K562 (cell line): Measurements from ENCODE around the gene FAM114A2. TPM values are rescaled to one million over a fixed set of nuclear protein-coding genes. Genes with fewer than 3 reads are reported as not detected.

Source experiments
- ATF1 ChIP-seq, 2 experiments: fragments of 450-650 bp in 1 of 2; IDR thresholded peaks; 2 replicates each; pipeline ENCODE4 v1.6.1; 2016; ENCODE audit warnings: missing compliant biosample characterization in 1 of 2, missing genetic modification characterization in 1 of 2
- CBFA2T3 ChIP-seq: fragments of 450-650 bp; IDR thresholded peaks from 2 replicates; pipeline ENCODE4 v1.6.1; 2017
- CBX1 ChIP-seq: sonication (generic); IDR thresholded peaks from 2 replicates; pipeline ENCODE4 v1.6.1; 2016; ENCODE audit warnings: antibody characterized with exemption, low read depth, mild to moderate bottlenecking
- ELF4 ChIP-seq: fragments of 450-650 bp; formaldehyde crosslinking; IDR thresholded peaks from 2 replicates; pipeline ENCODE4 v1.4.0; 2022; ENCODE audit warnings: missing genetic modification characterization
- FUS ChIP-seq: fragments of 200-400 bp; formaldehyde crosslinking; optimal IDR thresholded peaks from 2 replicates; pipeline ENCODE3; 2017; ENCODE audit warnings: low read depth, low read length
- GTF2E2 ChIP-seq: fragments of 200-800 bp; sonication (Bioruptor generic); IDR thresholded peaks from 2 replicates; pipeline ENCODE4 v1.6.1; 2016; ENCODE audit warnings: missing genetic modification characterization, missing compliant biosample characterization
- MCM3 ChIP-seq: fragments of 450-650 bp; IDR thresholded peaks from 2 replicates; pipeline ENCODE4 v1.6.1; 2016
- SMAD4 ChIP-seq: fragments of 250-450 bp; sonication (Bioruptor Pico); conservative IDR thresholded peaks from 2 replicates; pipeline ENCODE4 v1.8.0; 2021; ENCODE audit warnings: inconsistent platforms, mild to moderate bottlenecking, moderate library complexity
- SMARCA4 ChIP-seq: fragments of 450-650 bp; IDR thresholded peaks from 2 replicates; pipeline ENCODE4 v1.6.1; 2016
- polyA plus RNA-seq, 8 experiments: library from polyadenylated mRNA; depleted of rRNA in 4 of 8; stranded (reverse) in 5 of 8; unstranded in 3 of 8; fragments of >200 nt; fragmentation: Nextera tagmentation in 2 of 8; fragmentation: Illumina TruSeq in 1 of 8; extraction: Ambion mirVana in 2 of 8; extraction: Trizol in 1 of 8; gene quantifications; 2 replicates each; pipeline versions ENCODE4 v1.2.1 to v1.2.3, GENCODE V29; 2011 to 2014; ENCODE audit warnings: inconsistent platforms in 1 of 8, missing spikeins in 1 of 8
- total RNA-seq, 7 experiments: library from RNA; depleted of rRNA in 6 of 7; stranded (reverse); fragments of >200 nt in 6 of 7; fragmentation: Illumina TruSeq in 2 of 7; extraction: Trizol in 2 of 7; gene quantifications; 2 replicates each; pipeline versions ENCODE4 v1.2.1 to v1.2.3, GENCODE V29; 2011 to 2021; ENCODE audit warnings: low replicate concordance in 1 of 7
- TF ChIP-seq, protein P1 (sequence below): sonication (generic); IDR thresholded peaks from 2 replicates; pipeline ENCODE4 v1.6.1; 2016
- TF ChIP-seq, protein P2 (sequence below): fragments of 450-650 bp; conservative IDR thresholded peaks from 2 replicates; pipeline ENCODE4 v1.6.1; 2016; ENCODE audit warnings: missing genetic modification characterization, low read depth, mild to moderate bottlenecking, missing compliant biosample characterization, moderate library complexity
- TF ChIP-seq, protein P3 (sequence below): fragments of 250-450 bp; sonication (Bioruptor Pico); IDR thresholded peaks from 2 replicates; pipeline ENCODE4 v1.4.0; 2020; ENCODE audit warnings: mild to moderate bottlenecking
- TF ChIP-seq, protein P4 (sequence below), 2 experiments: IDR thresholded peaks in 1 of 2; conservative IDR thresholded peaks in 1 of 2; 2 replicates each; pipeline ENCODE4 v1.6.1; 2016; ENCODE audit warnings: low read depth in 2 of 2, mild to moderate bottlenecking in 1 of 2, missing compliant biosample characterization in 1 of 2, missing genetic modification characterization in 1 of 2, moderate library complexity in 1 of 2
- TF ChIP-seq, protein P5 (sequence below), 3 experiments: fragments of 200-800 bp in 1 of 3; fragments of 250-450 bp in 1 of 3; fragments of 450-650 bp in 1 of 3; sonication (Bioruptor Pico) in 1 of 3; sonication (Bioruptor generic) in 1 of 3; formaldehyde crosslinking in 1 of 3; IDR thresholded peaks; 2 replicates each; pipeline versions ENCODE4 v1.6.1 to v1.8.0; 2016 to 2022; ENCODE audit warnings: mild to moderate bottlenecking in 2 of 3, missing genetic modification characterization in 2 of 3, missing compliant biosample characterization in 1 of 3, moderate library complexity in 1 of 3
- TF ChIP-seq, protein P6 (sequence below), 2 experiments: IDR thresholded peaks; 2 replicates each; pipeline ENCODE4 v1.6.1; 2012; ENCODE audit warnings: improper control_type of control experiment in 2 of 2, low read depth in 2 of 2, low read length in 2 of 2, borderline replicate concordance in 1 of 2

FAM114A2 gene
- total and polyA plus RNA-seq, 9 of the 15 experiments (the other 6 are each of a cell fraction or from before 2014, with no cell fraction given): 14.4 to 28.1 (median 21.2) TPM

DNA sequence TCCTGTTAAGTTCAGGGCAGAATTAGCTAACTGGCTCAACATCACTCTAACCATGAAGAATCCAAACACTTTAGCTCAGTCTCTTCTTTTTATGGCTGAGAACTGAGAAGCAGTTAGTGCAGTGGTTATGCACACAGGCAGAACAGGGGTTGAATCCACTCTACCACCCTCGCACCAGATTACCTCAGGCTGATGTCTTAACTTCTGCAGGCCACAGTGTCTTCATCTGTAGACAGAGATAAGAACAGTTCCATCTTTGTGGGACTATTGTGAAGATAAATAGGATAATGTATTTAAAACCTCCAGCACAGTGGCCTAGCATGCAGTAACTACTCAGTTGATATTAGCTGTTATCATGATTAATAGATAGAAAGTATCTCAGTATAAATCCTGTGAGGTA lies 54.8 kb downstream of the FAM114A2 start (continued):
- TF ChIP-seq, protein P1, sequence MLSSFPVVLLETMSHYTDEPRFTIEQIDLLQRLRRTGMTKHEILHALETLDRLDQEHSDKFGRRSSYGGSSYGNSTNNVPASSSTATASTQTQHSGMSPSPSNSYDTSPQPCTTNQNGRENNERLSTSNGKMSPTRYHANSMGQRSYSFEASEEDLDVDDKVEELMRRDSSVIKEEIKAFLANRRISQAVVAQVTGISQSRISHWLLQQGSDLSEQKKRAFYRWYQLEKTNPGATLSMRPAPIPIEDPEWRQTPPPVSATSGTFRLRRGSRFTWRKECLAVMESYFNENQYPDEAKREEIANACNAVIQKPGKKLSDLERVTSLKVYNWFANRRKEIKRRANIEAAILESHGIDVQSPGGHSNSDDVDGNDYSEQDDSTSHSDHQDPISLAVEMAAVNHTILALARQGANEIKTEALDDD: peak; percentile 83
- TF ChIP-seq GTF2E2: no peak
- TF ChIP-seq, protein P2, sequence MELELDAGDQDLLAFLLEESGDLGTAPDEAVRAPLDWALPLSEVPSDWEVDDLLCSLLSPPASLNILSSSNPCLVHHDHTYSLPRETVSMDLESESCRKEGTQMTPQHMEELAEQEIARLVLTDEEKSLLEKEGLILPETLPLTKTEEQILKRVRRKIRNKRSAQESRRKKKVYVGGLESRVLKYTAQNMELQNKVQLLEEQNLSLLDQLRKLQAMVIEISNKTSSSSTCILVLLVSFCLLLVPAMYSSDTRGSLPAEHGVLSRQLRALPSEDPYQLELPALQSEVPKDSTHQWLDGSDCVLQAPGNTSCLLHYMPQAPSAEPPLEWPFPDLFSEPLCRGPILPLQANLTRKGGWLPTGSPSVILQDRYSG: no peak
- TF ChIP-seq, protein P3, sequence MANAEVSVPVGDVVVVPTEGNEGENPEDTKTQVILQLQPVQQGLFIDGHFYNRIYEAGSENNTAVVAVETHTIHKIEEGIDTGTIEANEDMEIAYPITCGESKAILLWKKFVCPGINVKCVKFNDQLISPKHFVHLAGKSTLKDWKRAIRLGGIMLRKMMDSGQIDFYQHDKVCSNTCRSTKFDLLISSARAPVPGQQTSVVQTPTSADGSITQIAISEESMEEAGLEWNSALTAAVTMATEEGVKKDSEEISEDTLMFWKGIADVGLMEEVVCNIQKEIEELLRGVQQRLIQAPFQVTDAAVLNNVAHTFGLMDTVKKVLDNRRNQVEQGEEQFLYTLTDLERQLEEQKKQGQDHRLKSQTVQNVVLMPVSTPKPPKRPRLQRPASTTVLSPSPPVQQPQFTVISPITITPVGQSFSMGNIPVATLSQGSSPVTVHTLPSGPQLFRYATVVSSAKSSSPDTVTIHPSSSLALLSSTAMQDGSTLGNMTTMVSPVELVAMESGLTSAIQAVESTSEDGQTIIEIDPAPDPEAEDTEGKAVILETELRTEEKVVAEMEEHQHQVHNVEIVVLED (CRISPR knock-in tag): no peak
- TF ChIP-seq, protein P4, sequence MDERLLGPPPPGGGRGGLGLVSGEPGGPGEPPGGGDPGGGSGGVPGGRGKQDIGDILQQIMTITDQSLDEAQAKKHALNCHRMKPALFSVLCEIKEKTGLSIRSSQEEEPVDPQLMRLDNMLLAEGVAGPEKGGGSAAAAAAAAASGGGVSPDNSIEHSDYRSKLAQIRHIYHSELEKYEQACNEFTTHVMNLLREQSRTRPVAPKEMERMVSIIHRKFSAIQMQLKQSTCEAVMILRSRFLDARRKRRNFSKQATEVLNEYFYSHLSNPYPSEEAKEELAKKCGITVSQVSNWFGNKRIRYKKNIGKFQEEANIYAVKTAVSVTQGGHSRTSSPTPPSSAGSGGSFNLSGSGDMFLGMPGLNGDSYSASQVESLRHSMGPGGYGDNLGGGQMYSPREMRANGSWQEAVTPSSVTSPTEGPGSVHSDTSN (CRISPR knock-in tag; IDR thresholded peaks at IDR 0.05; ENCODE audit: low read depth): no peak
- TF ChIP-seq, protein P4 (tag; conservative IDR thresholded peaks at IDR 0.05; ENCODE audit: low read depth): no peak
- TF ChIP-seq FUS: no peak
- no peak for TF ChIP-seq ATF1 (CRISPR knock-in tag; IDR thresholded peaks at IDR 0.05)
- TF ChIP-seq ATF1 (tag; IDR thresholded peaks at IDR 0.05): no peak
- no peak for TF ChIP-seq CBX1
- TF ChIP-seq, protein P5, sequence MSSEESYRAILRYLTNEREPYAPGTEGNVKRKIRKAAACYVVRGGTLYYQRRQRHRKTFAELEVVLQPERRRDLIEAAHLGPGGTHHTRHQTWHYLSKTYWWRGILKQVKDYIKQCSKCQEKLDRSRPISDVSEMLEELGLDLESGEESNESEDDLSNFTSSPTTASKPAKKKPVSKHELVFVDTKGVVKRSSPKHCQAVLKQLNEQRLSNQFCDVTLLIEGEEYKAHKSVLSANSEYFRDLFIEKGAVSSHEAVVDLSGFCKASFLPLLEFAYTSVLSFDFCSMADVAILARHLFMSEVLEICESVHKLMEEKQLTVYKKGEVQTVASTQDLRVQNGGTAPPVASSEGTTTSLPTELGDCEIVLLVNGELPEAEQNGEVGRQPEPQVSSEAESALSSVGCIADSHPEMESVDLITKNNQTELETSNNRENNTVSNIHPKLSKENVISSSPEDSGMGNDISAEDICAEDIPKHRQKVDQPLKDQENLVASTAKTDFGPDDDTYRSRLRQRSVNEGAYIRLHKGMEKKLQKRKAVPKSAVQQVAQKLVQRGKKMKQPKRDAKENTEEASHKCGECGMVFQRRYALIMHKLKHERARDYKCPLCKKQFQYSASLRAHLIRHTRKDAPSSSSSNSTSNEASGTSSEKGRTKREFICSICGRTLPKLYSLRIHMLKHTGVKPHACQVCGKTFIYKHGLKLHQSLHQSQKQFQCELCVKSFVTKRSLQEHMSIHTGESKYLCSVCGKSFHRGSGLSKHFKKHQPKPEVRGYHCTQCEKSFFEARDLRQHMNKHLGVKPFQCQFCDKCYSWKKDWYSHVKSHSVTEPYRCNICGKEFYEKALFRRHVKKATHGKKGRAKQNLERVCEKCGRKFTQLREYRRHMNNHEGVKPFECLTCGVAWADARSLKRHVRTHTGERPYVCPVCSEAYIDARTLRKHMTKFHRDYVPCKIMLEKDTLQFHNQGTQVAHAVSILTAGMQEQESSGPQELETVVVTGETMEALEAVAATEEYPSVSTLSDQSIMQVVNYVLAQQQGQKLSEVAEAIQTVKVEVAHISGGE (CRISPR knock-in tag; IDR thresholded peaks at IDR 0.05): 0 out of 6 replicates have a peak, but pooled peaks of 1 of the 3 experiments have one; percentile 38
- TF ChIP-seq SMAD4 (CRISPR knock-in tag): no peak
- TF ChIP-seq, protein P6, sequence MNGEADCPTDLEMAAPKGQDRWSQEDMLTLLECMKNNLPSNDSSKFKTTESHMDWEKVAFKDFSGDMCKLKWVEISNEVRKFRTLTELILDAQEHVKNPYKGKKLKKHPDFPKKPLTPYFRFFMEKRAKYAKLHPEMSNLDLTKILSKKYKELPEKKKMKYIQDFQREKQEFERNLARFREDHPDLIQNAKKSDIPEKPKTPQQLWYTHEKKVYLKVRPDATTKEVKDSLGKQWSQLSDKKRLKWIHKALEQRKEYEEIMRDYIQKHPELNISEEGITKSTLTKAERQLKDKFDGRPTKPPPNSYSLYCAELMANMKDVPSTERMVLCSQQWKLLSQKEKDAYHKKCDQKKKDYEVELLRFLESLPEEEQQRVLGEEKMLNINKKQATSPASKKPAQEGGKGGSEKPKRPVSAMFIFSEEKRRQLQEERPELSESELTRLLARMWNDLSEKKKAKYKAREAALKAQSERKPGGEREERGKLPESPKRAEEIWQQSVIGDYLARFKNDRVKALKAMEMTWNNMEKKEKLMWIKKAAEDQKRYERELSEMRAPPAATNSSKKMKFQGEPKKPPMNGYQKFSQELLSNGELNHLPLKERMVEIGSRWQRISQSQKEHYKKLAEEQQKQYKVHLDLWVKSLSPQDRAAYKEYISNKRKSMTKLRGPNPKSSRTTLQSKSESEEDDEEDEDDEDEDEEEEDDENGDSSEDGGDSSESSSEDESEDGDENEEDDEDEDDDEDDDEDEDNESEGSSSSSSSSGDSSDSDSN (IDR thresholded peaks at IDR 0.05; ENCODE audit: borderline replicate concordance in 1 of 2, low read depth in 2 of 2, low read length in 2 of 2): no peak
- peak; percentile 7; the same call in 1 of the 2 replicates for TF ChIP-seq ELF4
- no peak for TF ChIP-seq MCM3
- TF ChIP-seq SMARCA4: no peak
- peak; percentile 21; the same call in 1 of the 2 replicates for TF ChIP-seq CBFA2T3
